IMR-90 (cell line): ENCODE data around the gene PSMA6. TPM values are rescaled to one million over a fixed set of nuclear protein-coding genes. Genes with fewer than 3 reads are reported as not detected.
A peak's percentile ranks its signal among the peaks of the same experiment; 100 is the strongest.

Source experiments
- ATAC-seq: fragments of 200-7000 bp; cut with Tn5 transposase; 2 replicates; pipeline ENCODE4 v1.9.1; 2020; ENCODE audit warnings: low read depth, mild to moderate bottlenecking, moderate library complexity
- BruUV-seq: library from RNA; stranded (reverse); fragments of 400-500 nt; replicated peaks from 2 replicates; lab custom pipeline; 2021; lab: Mats Ljungman, UMichigan
- CTCF ChIA-PET: fragments of 300-600 bp; formaldehyde crosslinking; extraction: SDS; loops from one replicate; lab custom pipeline; 2021; ENCODE audit warnings: antibody characterized with exemption; lab: Yijun Ruan, JAX
- POLR2A ChIA-PET: fragments of 300-600 bp; sonication (Branson Sonifier 250); formaldehyde crosslinking; loops from one replicate; lab custom pipeline; 2022; ENCODE audit warnings: antibody characterized with exemption; ENCODE audit not compliant: unreplicated experiment; lab: Charles Lee
- DNase-seq: peaks from one replicate; pipeline ENCODE4 v3.0.0; 2013
- H2AFZ ChIP-seq: replicated peaks from 2 replicates; pipeline ENCODE3; 2013; ENCODE audit warnings: low read length, mild to moderate bottlenecking; ENCODE audit not compliant: poor library complexity
- H2AK5ac ChIP-seq: 2 replicates; pipeline ENCODE4 v1.6.1; 2013; ENCODE audit warnings: low read depth, low read length, inconsistent platforms
- H2AK9ac ChIP-seq: replicated peaks from 2 replicates; pipeline ENCODE3; 2013; ENCODE audit warnings: mild to moderate bottlenecking, low read depth, low read length, moderate library complexity; ENCODE audit not compliant: poor library complexity
- H2BK120ac ChIP-seq: 2 replicates; pipeline ENCODE4 v1.6.1; 2013; ENCODE audit warnings: low read depth, low read length, inconsistent platforms
- H2BK15ac ChIP-seq: 3 replicates; pipeline ENCODE4 v1.6.1; 2013; ENCODE audit warnings: low read depth, low read length, inconsistent platforms
- H2BK20ac ChIP-seq: 2 replicates; pipeline ENCODE4 v1.6.1; 2013; ENCODE audit warnings: low read depth, mild to moderate bottlenecking, inconsistent platforms, low read length, moderate library complexity
- H2BK5ac ChIP-seq: 2 replicates; pipeline ENCODE4 v1.6.1; 2013; ENCODE audit warnings: mild to moderate bottlenecking, low read depth, low read length, inconsistent platforms; ENCODE audit not compliant: poor library complexity, severe bottlenecking
- H3K14ac ChIP-seq: replicated peaks from 2 replicates; pipeline ENCODE4 v1.6.1; 2013; ENCODE audit warnings: low read depth, low read length, inconsistent platforms
- H3K18ac ChIP-seq: 2 replicates; pipeline ENCODE4 v1.6.1; 2013; ENCODE audit warnings: low read depth, low read length, control low read depth
- H3K23ac ChIP-seq: 2 replicates; pipeline ENCODE4 v1.6.1; 2013; ENCODE audit warnings: low read depth, low read length, inconsistent platforms
- H3K27ac ChIP-seq: 2 replicates; pipeline ENCODE4 v1.5.1; 2013; ENCODE audit warnings: mild to moderate bottlenecking, control low read depth, low read length; ENCODE audit not compliant: insufficient read depth
- H3K27me3 ChIP-seq: 2 replicates; pipeline ENCODE4 v1.6.1; 2013; ENCODE audit warnings: low read length; ENCODE audit not compliant: control insufficient read depth, insufficient read depth
- H3K36me3 ChIP-seq: 2 replicates; pipeline ENCODE4 v1.6.1; 2013; ENCODE audit warnings: low read length, mixed read lengths; ENCODE audit not compliant: control insufficient read depth, insufficient read depth
- H3K4ac ChIP-seq: 2 replicates; pipeline ENCODE4 v1.6.1; 2013; ENCODE audit warnings: low read depth, low read length, inconsistent platforms
- H3K4me1 ChIP-seq: 2 replicates; pipeline ENCODE4 v1.6.1; 2013; ENCODE audit warnings: low read length, mixed read lengths; ENCODE audit not compliant: control insufficient read depth, insufficient read depth
- H3K4me2 ChIP-seq: 2 replicates; pipeline ENCODE4 v1.6.1; 2013; ENCODE audit warnings: low read depth, mild to moderate bottlenecking, control low read depth, low read length, moderate library complexity
- H3K4me3 ChIP-seq: 2 replicates; pipeline ENCODE4 v1.5.1; 2013; ENCODE audit warnings: low read depth, mild to moderate bottlenecking, control low read depth, low read length, moderate library complexity; ENCODE audit not compliant: insufficient read depth
- H3K56ac ChIP-seq: 2 replicates; pipeline ENCODE4 v1.6.1; 2013; ENCODE audit warnings: low read length, inconsistent platforms; ENCODE audit not compliant: insufficient read depth; ENCODE audit errors: extremely low read depth
- H3K79me1 ChIP-seq, 2 experiments: 2 replicates each; pipeline ENCODE4 v1.6.1; 2013; ENCODE audit warnings: low read length in 2 of 2, inconsistent platforms in 1 of 2, low read depth in 1 of 2
- H3K9ac ChIP-seq: 2 replicates; pipeline ENCODE4 v1.6.1; 2013; ENCODE audit warnings: low read depth, low read length, control low read depth
- H3K9me1 ChIP-seq: 2 replicates; pipeline ENCODE4 v1.6.1; 2013; ENCODE audit warnings: low read length, inconsistent platforms; ENCODE audit not compliant: insufficient read depth
- H3K9me3 ChIP-seq: 2 replicates; pipeline ENCODE4 v1.6.1; 2013; ENCODE audit warnings: low read length; ENCODE audit not compliant: control insufficient read depth, insufficient read depth
- H4K20me1 ChIP-seq: 2 replicates; pipeline ENCODE4 v1.6.1; 2013; ENCODE audit warnings: low read length, inconsistent platforms; ENCODE audit not compliant: insufficient read depth
- H4K5ac ChIP-seq: 2 replicates; pipeline ENCODE4 v1.6.1; 2013; ENCODE audit warnings: mild to moderate bottlenecking, low read depth, low read length, control low read depth
- H4K8ac ChIP-seq, 2 experiments: 2 replicates each; pipeline ENCODE4 v1.6.1; 2013; ENCODE audit warnings: low read depth in 2 of 2, low read length in 2 of 2, control low read depth in 1 of 2, inconsistent platforms in 1 of 2
- H4K91ac ChIP-seq: 2 replicates; pipeline ENCODE4 v1.6.1; 2013; ENCODE audit warnings: low read depth, low read length, inconsistent platforms; ENCODE audit not compliant: insufficient read depth
- BHLHE40 ChIP-seq: fragments of 150-350 bp; IDR thresholded peaks from 2 replicates; pipeline ENCODE4 v1.6.1; 2016; ENCODE audit warnings: mild to moderate bottlenecking, low read depth, low read length
- CEBPB ChIP-seq: IDR thresholded peaks from 2 replicates; pipeline ENCODE4 v1.6.1; 2012; ENCODE audit warnings: low read depth, low read length, improper control_type of control experiment
- CHD1 ChIP-seq: IDR thresholded peaks from 2 replicates; pipeline ENCODE4 v1.6.1; 2012; ENCODE audit warnings: low read depth, low read length, improper control_type of control experiment
- FOS ChIP-seq: fragments of 150-350 bp; IDR thresholded peaks from 2 replicates; pipeline ENCODE4 v1.6.1; 2016; ENCODE audit warnings: low read depth, low read length
- MAFK ChIP-seq: IDR thresholded peaks from 2 replicates; pipeline ENCODE4 v1.6.1; 2012; ENCODE audit warnings: low read depth, low read length, improper control_type of control experiment
- MAZ ChIP-seq: IDR thresholded peaks from 2 replicates; pipeline ENCODE4 v1.6.1; 2012; ENCODE audit warnings: low read depth, mild to moderate bottlenecking, low read length, improper control_type of control experiment, moderate library complexity, borderline replicate concordance
- MXI1 ChIP-seq: IDR thresholded peaks from 2 replicates; pipeline ENCODE4 v1.6.1; 2012; ENCODE audit warnings: low read depth, mild to moderate bottlenecking, low read length, moderate library complexity, borderline replicate concordance
- NFE2L2 ChIP-seq: fragments of 150-350 bp; IDR thresholded peaks from 2 replicates; pipeline ENCODE4 v1.6.1; 2016; ENCODE audit warnings: low read depth, mild to moderate bottlenecking, low read length
- POLR2A ChIP-seq: IDR thresholded peaks from 2 replicates; pipeline ENCODE4 v1.6.1; 2012; ENCODE audit warnings: mild to moderate bottlenecking, low read depth, low read length
- RAD21 ChIP-seq: IDR thresholded peaks from 2 replicates; pipeline ENCODE4 v1.6.1; 2012; ENCODE audit warnings: low read length, improper control_type of control experiment
- RCOR1 ChIP-seq: IDR thresholded peaks from 2 replicates; pipeline ENCODE4 v1.6.1; 2012; ENCODE audit warnings: mild to moderate bottlenecking, low read length, improper control_type of control experiment; ENCODE audit not compliant: insufficient replicate concordance
- RFX5 ChIP-seq: IDR thresholded peaks from 2 replicates; pipeline ENCODE4 v1.8.0; 2012; ENCODE audit warnings: low read depth, mild to moderate bottlenecking, low read length, moderate library complexity
- SMC3 ChIP-seq: fragments of 150-350 bp; IDR thresholded peaks from 2 replicates; pipeline ENCODE4 v1.6.1; 2016; ENCODE audit warnings: low read depth, mild to moderate bottlenecking, antibody characterized with exemption, low read length, moderate library complexity
- WGBS, 2 experiments: methylation state at CpG; one replicate each; pipeline versions ENCODE4 v1.1.5 to v1.1.7; 2013; ENCODE audit warnings: missing lambda C conversion rate in 2 of 2; ENCODE audit not compliant: insufficient read length in 1 of 2; ENCODE audit errors: extremely low coverage in 2 of 2; 5-methylcytosine and 5-hydroxymethylcytosine counted together
- dilution Hi-C: fragments of 300-500 bp; cut with HindIII; formaldehyde crosslinking; loops from one replicate; pipeline ENCODE4 v1.14.3; 2018; ENCODE audit warnings: low sequenced_read_pairs; ENCODE audit not compliant: unreplicated experiment
- in situ Hi-C: fragments of 300-500 bp; cut with MboI; formaldehyde crosslinking; loops from 3 replicates; pipeline ENCODE4 v1.14.3; 2019; ENCODE audit warnings: low sequenced_read_pairs, inconsistent platforms, mixed read lengths
- intact Hi-C: fragments of 100-400 bp; cut with micrococcal nuclease; formaldehyde crosslinking; loops from 2 replicates; pipeline ENCODE4 v1.10.0; 2022
- polyA plus RNA-seq, 3 experiments: library from polyadenylated mRNA; depleted of rRNA; stranded (reverse); fragments of >200 nt; gene quantifications; 2 replicates each; pipeline ENCODE4 v1.2.3, GENCODE V29; 2012; ENCODE audit warnings: low replicate concordance in 1 of 3
- total RNA-seq: library from RNA; depleted of rRNA; stranded (reverse); fragments of >200 nt; gene quantifications from 2 replicates; pipeline ENCODE4 v1.2.3, GENCODE V29; 2012
- TF ChIP-seq, protein P1 (sequence below): conservative IDR thresholded peaks from 2 replicates; pipeline ENCODE4 v1.5.1; 2012; ENCODE audit warnings: mild to moderate bottlenecking, low read depth, low read length, improper control_type of control experiment
- TF ChIP-seq, protein P2 (sequence below): fragments of 150-350 bp; IDR thresholded peaks from 2 replicates; pipeline ENCODE4 v1.6.1; 2016; ENCODE audit warnings: low read depth, mild to moderate bottlenecking, low read length, moderate library complexity, borderline replicate concordance
- TF ChIP-seq, protein P3 (sequence below): fragments of 150-350 bp; IDR thresholded peaks from 2 replicates; pipeline ENCODE4 v1.6.1; 2017; ENCODE audit warnings: mild to moderate bottlenecking, antibody characterized with exemption, low read length, low read depth

Gene PSMA6
- total and polyA plus RNA-seq, 2 of the 4 experiments (the other 2 are of a cell fraction), result 184 to 530 TPM

DNA sequence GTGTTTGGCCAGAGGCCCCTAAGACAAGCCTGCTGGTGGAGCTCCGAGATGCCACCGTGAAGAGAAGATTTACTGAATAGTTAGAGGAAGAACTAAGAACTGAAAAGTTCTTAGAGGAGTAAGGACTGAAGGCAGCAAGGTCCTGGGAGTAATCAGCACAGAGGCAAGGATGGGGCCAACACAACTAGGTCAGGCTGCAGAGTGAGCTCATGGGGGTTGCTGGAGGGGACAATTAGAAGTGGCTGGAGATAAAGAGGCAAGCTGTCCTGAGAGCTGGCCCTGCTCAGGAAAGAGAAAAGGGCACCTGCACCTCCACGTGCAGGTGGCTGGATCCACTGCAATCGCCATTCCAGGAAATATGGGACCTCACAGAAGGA is 59.7 kb downstream of the PSMA6 start:
- H2AFZ ChIP-seq, result peak overlapping the region; percentile 63
- in situ Hi-C loops, result no loop called here
- no peak overlapping the region for H4K5ac ChIP-seq
- TF ChIP-seq, protein P1, sequence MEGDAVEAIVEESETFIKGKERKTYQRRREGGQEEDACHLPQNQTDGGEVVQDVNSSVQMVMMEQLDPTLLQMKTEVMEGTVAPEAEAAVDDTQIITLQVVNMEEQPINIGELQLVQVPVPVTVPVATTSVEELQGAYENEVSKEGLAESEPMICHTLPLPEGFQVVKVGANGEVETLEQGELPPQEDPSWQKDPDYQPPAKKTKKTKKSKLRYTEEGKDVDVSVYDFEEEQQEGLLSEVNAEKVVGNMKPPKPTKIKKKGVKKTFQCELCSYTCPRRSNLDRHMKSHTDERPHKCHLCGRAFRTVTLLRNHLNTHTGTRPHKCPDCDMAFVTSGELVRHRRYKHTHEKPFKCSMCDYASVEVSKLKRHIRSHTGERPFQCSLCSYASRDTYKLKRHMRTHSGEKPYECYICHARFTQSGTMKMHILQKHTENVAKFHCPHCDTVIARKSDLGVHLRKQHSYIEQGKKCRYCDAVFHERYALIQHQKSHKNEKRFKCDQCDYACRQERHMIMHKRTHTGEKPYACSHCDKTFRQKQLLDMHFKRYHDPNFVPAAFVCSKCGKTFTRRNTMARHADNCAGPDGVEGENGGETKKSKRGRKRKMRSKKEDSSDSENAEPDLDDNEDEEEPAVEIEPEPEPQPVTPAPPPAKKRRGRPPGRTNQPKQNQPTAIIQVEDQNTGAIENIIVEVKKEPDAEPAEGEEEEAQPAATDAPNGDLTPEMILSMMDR, result no peak
- TF ChIP-seq NFE2L2, result no peak
- TF ChIP-seq POLR2A, result no peak
- TF ChIP-seq MAZ, result no peak
- TF ChIP-seq MXI1, result no peak
- no peak for TF ChIP-seq SMC3
- TF ChIP-seq RCOR1, result no peak
- no peak for TF ChIP-seq CHD1
- TF ChIP-seq BHLHE40, result no peak
- TF ChIP-seq CEBPB, result no peak
- TF ChIP-seq FOS, result no peak
- no peak for TF ChIP-seq RFX5
- no peak for TF ChIP-seq MAFK
- TF ChIP-seq, protein P2, sequence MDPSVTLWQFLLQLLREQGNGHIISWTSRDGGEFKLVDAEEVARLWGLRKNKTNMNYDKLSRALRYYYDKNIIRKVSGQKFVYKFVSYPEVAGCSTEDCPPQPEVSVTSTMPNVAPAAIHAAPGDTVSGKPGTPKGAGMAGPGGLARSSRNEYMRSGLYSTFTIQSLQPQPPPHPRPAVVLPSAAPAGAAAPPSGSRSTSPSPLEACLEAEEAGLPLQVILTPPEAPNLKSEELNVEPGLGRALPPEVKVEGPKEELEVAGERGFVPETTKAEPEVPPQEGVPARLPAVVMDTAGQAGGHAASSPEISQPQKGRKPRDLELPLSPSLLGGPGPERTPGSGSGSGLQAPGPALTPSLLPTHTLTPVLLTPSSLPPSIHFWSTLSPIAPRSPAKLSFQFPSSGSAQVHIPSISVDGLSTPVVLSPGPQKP, result no peak
- TF ChIP-seq, protein P3, sequence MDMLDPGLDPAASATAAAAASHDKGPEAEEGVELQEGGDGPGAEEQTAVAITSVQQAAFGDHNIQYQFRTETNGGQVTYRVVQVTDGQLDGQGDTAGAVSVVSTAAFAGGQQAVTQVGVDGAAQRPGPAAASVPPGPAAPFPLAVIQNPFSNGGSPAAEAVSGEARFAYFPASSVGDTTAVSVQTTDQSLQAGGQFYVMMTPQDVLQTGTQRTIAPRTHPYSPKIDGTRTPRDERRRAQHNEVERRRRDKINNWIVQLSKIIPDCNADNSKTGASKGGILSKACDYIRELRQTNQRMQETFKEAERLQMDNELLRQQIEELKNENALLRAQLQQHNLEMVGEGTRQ, result no peak
- TF ChIP-seq RAD21, result no peak
- DNase-seq (no peak), ATAC-seq (no peak)
- H2AK9ac ChIP-seq, result no peak overlapping the region
- H4K8ac ChIP-seq, result no peak overlapping the region
- peaks cover 9% of the 10 kb centered on the region for H3K4me1 ChIP-seq
- no peaks in the 10 kb centered on the region for H4K20me1 ChIP-seq
- no peak overlapping the region for H3K9ac ChIP-seq
- 0 out of 2 replicates have a peak, but pooled peaks cover 3% of the 10 kb centered on the region for H3K9me1 ChIP-seq
- no peak overlapping the region for H3K27ac ChIP-seq
- no peak overlapping the region for H3K14ac ChIP-seq
- H4K91ac ChIP-seq, result no peak overlapping the region
- H2BK15ac ChIP-seq, result no peak overlapping the region
- no peak overlapping the region for H3K4me3 ChIP-seq
- no peaks in the 10 kb centered on the region for H3K79me1 ChIP-seq
- WGBS, 2 experiments, result 85% methylated on average over 3 of the region's 4 CpGs; no CpG with 5 or more reads in 1 of the 2 experiments
- no peak overlapping the region for H2BK120ac ChIP-seq
- no peak overlapping the region for H3K18ac ChIP-seq
- ChIA-PET POLR2A (no interaction called here), CTCF (interaction anchor here (1.1 kb wide), 1 partner anchor 14 kb away, joined by 3 read pairs; no protein-coding TSS in a partner anchor)
- H3K27me3 ChIP-seq, result no peaks in the 10 kb centered on the region
- H2AK5ac ChIP-seq, result no peak overlapping the region
- H3K9me3 ChIP-seq, result no peaks in the 10 kb centered on the region
- intact Hi-C loops, result no loop called here
- dilution Hi-C loops, result no loop called here
- H3K56ac ChIP-seq, result no peak overlapping the region
- H3K4me2 ChIP-seq, result no peak overlapping the region
- BruUV-seq, result no TSS peak
- H3K23ac ChIP-seq, result no peak overlapping the region
- no peak overlapping the region for H3K4ac ChIP-seq
- no peak overlapping the region for H2BK5ac ChIP-seq
- no peak overlapping the region for H2BK20ac ChIP-seq
- H3K36me3 ChIP-seq, result no peaks in the 10 kb centered on the region
